Esophagus squamous epithelium (tissue), 4 donors: ENCODE data around the gene CEP55.

Experiments
- POLR2A ChIP-seq, 4 donors: fragments of 450-650 bp; IDR thresholded peaks; one replicate each; pipeline ENCODE4 v1.6.1; 2017; ENCODE audit warnings: antibody characterized with exemption in 4 of 4, mild to moderate bottlenecking in 4 of 4, moderate library complexity in 3 of 4
- TF ChIP-seq, protein P1 (sequence below), 6 experiments: fragments of 450-650 bp in 4 of 6; fragments of 200-600 bp in 2 of 6; sonication (generic) in 2 of 6; IDR thresholded peaks; one replicate each; pipeline ENCODE4 v1.5.1; 2016 to 2019; ENCODE audit warnings: antibody characterized with exemption in 6 of 6, mild to moderate bottlenecking in 4 of 6, moderate library complexity in 4 of 6

DNA sequence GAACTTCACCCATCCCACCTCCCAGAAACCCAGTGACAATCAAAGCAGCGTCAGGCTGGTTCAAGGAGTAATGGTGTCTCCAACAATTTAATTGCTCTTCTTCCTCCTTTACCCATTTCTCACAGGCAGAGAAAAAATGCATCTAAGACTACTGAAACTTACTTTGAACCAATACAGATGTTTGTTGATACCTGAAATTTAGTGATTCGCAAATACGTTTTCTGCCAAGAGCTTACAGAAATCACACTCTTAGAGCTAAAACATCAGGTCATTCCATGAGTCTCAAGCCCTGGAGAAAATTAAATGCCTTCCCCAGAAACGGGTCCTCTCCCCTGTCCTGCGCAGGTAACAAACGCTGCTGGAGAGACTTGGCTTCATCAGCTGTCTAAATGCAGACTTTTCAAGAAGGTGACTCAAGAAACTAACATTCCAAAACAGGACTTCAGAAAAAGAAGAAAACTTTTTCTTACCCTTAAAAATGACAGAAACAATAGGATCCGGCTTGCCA, 14.7 kb upstream of the CEP55 start:
- TF ChIP-seq, protein P1, sequence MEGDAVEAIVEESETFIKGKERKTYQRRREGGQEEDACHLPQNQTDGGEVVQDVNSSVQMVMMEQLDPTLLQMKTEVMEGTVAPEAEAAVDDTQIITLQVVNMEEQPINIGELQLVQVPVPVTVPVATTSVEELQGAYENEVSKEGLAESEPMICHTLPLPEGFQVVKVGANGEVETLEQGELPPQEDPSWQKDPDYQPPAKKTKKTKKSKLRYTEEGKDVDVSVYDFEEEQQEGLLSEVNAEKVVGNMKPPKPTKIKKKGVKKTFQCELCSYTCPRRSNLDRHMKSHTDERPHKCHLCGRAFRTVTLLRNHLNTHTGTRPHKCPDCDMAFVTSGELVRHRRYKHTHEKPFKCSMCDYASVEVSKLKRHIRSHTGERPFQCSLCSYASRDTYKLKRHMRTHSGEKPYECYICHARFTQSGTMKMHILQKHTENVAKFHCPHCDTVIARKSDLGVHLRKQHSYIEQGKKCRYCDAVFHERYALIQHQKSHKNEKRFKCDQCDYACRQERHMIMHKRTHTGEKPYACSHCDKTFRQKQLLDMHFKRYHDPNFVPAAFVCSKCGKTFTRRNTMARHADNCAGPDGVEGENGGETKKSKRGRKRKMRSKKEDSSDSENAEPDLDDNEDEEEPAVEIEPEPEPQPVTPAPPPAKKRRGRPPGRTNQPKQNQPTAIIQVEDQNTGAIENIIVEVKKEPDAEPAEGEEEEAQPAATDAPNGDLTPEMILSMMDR (IDR thresholded peaks at IDR 0.05), result no peak
- TF ChIP-seq POLR2A (IDR thresholded peaks at IDR 0.05), result no peak
